NCI-H82 treated with DMSO at 0.1 percent for 48 hours (cell line): ENCODE data around the gene GJB2.
"Not testable (repeated sequence)": the region's sequence is repeated elsewhere in the genome, so short reads cannot be mapped to it uniquely, and the experiment has no call there.

Source experiments
- DNase-seq: peaks from one replicate; lab custom pipeline; 2025; ENCODE audit not compliant: unreplicated experiment; lab: John Stamatoyannopoulos, UW

GJB2 gene

DNA sequence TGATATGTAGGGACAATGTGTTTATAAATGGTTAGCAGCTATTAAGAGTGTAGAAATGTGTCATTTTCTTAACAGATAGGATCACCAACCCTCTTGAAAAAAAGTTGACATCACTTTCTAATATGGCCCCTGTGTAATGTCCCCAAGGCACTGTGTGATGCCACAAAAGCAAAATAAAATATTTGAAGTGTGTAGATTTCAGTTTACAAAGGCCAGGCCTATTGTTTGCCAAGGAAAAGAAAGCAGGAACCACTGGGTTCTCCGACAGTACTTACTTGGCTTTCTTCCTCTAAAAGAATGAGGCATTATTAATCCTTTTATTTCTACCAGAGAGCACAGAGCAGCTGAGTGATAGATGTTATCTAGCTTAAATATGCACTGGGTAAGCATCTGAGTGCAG, 21.4 kb downstream of the GJB2 start:
- DNase-seq, result no peak

DNA sequence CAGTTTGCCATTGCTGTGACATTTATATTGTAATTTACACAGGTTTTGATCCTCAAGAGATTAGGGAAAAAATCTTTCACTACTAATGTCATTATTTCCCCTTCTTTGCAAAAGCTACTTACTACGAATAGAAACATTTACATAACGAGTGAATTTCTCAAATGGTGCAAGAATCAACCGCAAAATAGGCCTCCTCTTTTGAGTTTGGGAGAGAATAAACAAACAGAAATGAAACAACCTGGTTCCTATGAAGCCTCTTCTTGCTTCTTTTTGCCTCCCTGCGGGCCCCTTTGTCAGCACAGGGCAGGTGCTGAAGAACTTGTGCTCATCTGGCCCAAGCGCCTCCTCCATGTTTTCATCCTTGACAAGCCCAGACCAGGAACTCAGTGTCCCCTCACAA, 21.8 kb downstream of the GJB2 start:
- DNase-seq, result no peak

DNA sequence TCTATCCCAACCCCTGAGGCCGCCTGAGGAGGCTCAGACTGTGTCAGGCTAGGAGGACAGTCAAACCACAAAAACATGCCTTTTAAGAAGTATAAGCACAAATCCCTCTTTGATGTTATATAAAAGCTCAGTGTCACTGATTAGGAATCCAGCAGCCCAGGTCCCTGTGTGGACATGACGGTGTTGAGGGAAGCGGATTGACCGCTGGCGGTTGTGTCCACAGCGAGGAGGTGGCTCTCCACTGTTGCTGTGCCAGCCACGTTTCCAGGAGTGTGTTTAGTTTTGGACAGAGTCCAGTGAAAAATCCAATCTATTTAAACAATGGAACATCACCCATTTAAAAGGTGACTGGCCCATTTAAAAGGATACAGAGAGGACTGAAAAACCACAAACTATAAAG, 24.3 kb downstream of the GJB2 start:
- DNase-seq, result no peak

DNA sequence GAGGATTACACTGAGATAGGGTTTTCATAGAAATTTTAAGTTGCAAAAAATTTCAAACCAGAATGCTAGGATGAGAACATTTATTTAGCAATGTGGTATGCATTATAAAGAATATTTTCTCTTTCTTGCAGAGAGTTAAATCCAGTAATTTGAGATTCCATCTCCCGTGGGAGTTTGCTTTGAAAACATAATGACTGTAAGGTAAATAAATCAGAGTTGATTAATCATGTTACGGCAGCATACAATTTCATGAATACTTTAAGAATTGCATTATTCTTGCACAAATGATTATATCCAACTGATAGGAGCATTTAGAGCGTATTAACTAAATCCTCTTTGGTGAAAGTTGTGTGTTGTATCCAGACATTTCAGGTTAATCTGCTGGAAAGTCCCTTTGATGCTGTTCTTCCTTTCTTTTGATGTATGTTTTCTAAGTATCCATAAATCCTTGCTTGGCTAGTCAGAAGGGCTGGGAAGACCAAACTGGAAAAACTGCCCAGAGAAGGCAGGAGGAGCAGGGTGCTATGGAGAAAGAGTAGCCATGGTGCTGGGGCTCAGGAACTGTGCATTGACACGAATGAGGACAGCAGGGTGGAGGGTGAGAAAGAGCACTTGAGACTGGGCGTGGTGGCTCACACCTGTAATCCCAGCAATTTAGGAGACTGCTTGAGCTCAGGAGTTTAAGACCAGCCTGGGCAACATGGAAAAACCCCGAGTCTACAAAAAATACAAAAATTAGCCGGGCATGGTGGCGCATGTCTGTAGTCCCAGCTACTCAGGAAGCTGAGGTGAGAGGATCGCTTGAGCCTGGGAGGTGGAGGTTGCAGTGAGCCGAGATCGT, 27.1 kb downstream of the GJB2 start:
- DNase-seq, result no peak

DNA sequence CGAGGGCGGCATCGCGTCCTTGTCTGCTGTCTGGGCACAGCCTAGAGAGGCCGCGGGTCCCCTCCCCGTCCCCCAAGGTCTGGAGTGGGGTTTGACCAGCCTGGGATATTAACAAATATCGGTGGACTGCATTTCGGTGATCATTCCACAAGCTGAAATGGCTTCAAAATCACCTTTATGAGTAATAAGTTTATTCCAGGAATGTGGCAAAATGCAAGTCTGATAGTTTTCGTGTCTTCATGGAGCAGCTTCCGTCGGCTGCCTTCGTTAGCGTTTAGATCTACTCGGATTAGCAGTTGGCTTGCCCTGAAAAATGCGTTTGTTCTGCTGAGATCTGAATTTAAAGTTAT, 30.8 kb downstream of the GJB2 start:
- DNase-seq, result no peak

DNA sequence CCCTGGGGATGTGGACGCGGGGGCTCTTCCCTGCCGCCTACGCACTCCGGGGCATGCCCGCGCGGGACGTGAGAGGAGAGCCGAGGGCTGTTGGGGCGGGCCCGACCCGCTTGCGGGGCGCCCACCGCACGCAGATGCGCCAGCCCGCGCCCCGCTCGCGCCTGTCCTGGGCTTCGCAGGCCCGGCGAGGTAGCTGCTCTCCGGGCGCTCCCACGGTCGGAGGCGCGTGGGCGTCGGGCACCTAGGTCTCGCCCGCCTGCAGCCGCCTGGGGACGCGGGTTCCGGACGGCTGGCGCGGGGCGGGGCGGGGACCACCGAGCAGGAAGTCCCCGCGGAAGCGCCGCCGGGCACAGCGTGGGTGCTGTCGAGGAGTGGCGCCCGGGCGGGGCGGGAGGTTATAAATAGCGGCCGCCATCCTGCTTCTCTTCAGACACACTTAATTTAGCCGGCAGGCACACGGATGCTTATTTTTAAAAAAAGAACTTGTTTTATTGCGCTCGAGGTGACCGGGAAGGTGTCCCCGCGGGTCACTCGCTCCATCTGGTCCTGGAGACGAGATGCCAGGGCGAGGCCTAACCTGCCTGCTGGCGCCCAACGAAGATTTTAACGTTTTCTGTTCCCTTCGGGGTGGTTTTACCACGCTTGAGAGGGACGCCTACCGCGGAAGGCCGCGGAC, 31.3 kb downstream of the GJB2 start:
- DNase-seq, result no peak

DNA sequence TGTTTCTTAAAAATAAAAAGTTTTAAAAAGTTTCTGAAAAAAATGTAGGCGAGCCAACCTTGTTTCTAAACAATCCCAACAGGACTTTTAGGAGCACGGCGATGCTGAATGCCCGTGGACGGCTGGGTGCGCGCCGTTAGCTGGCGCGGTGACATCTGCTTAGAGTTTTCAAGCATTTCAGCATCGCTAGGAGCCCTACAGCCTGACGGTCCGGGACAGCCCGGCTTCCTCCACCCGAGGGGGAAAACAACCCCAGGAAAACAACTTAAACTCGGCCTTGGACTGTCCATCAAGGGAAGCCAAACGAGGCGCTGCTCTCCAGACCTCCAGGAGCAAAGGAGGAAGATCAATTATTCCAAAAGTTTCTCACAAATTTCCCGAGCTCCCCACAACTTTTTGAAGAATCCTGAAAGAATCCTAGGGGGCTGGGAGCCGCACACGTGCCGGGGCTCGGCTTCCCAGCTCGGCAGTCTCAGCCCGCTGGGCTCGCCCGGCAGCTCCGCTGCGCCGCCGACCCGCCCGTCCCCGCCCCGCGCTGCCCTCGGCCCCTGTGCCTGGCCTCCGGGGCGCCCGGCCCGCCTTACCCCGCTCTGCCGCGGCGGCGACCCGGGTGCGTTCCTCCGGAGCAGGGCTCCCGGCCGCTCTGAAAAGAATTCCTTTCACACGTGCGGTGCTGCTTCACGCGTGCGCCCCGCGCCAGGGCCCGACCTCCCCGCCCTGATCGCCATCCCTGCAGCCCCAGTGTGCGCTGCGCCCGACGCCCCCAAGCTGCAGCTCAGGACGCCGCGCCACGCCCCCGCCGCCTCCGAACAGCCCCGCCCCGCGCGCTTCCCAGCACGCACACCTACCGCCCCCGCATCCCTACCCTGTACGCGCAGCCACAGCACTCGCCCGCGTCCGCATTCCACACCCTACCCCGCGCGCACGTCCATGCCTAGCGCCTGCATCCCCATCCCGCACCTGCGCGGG, 32.1 kb downstream of the GJB2 start, which contains the start of gene GJA3:
Gene GJA3 (minus strand): TSS at position 747 of the 969 bp plus-strand sequence. CDS start 17,764 bp downstream, outside the sequence.
- DNase-seq, result peak; percentile 14

DNA sequence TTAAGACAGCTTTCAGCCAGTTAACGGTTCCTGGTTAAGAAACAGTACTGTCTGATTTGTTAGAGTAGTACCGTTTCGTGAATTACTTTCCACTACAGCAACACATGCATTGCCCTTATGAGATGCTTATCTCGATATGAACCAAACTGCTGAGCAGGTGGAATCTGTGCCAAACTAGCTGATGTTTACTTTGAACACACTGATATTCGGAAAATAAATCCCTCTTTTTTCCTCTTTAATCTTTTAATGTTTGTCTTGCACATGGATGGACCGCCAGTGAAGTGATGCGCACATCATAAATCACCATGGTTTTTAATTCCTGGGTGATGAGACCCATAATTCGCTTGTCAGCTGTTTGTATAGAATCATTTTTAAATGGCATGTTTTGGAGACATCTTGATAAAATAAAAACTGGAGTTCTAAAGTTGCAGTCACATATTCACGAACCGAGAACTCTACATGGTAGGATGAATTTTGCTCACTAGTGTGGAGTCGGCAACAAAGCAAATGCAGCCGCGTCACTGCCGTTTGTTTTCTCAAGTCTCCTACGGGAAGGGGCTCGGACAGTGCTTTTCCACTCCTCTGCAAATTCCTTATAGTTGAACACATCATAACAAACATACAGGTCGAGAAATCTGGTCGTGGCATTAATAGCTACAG, 33.0 kb downstream of the GJB2 start:
- no peak for DNase-seq

DNA sequence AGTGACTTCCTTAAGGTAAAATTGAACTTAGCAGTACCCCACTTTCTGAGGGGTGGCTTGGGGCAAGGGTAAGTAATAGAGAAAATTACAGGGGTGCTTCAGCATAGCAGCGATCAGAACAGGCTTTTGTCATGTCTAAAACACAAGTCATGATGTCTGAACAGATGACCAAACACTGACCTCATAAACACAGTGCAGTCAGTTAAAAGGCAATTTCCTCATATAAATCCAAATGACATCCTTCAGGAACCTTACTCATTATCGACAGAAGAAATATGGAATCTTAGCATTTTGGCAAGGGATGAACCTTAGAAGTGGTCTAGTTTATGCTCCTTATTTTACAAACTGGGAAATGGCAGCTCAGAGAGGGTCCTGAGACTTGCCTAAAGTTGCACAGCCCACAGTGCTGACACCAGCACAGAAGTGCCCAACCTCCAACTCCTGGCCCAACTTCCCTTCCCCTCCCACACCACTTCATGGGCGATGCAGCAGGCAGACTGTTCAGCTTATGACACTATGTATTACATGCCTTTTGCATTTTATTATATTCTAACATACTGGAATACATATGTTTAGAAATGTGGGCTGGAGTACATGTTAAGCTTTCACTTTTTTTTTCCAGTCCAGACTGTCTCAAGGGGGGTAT, 35.5 kb downstream of the GJB2 start:
- DNase-seq, result no peak

DNA sequence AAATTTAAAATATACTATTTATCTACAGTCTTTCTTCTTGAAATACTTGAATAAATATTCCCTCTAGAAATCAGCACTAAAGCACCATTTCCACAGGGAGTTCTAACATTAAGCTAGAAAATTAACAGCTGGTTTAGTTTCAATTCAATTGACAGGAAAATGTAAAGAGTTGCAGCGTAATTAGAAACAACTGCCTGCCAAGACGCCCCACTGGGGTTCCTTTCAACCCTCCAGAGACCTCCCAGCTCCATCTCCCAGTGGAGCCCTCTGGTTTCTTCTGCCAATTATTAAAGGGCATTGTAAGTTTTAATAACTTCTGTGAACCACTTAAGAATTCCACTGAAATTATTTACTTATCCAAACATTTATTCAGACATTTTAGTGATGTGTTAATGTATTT, 36.0 kb downstream of the GJB2 start:
- no peak for DNase-seq

DNA sequence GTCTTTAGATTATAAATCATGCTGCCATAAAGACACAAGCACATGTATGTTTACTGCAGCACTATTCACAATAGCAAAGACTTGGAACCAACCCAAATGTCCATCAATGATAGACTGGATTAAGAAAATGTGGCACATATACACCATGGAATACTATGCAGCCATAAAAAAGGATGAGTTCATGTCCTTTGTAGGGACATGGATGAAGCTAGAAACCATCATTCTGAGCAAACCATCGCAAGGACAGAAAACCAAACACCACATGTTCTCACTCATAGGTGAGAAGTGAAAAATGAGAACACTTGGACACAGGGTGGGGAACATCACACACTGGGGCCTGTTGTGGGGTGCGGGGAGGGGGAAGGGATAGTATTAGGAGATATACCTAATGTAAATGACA, 39.4 kb downstream of the GJB2 start:
- DNase-seq, result not testable (repeated sequence)

DNA sequence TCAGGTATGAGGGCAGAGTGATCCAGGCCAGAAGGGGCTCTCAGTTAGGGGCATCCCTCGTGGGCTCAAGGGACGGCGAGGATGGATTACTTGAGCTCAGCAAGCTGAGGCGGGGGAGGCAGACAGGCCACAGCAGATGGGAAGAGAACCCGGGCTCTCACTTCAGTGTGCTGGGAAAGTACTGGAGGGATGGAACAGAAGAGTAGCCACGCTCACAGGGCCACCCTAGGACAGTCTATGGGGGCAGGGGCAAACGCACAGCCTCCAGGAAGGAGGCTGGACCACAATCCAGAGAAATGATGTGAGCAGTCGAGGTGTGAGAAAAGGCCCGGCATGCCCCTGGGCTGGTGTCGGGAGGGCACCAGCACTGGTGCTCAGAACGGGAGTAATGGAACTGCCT, 41.1 kb downstream of the GJB2 start:
- no peak for DNase-seq

DNA sequence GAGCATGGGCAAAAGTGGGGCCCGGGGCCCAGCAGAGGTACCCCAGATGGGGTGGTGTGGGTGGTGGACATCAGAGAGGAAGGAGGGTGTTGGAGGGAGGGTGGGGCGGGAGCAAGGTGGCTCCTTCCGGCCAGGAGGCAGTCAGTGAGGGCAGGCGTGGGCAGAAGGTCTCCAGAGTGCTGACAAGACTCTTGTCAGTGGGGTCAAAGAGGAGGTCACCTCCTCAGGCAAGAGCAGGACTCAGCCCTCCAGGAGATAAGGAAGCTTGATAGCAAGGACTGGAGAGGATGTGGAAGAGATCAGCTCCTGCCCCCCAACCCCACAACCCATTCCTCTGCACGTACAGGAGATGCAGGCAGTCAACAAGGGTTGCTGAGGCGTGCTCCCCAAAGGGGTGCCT, 41.7 kb downstream of the GJB2 start:
- DNase-seq, result no peak

DNA sequence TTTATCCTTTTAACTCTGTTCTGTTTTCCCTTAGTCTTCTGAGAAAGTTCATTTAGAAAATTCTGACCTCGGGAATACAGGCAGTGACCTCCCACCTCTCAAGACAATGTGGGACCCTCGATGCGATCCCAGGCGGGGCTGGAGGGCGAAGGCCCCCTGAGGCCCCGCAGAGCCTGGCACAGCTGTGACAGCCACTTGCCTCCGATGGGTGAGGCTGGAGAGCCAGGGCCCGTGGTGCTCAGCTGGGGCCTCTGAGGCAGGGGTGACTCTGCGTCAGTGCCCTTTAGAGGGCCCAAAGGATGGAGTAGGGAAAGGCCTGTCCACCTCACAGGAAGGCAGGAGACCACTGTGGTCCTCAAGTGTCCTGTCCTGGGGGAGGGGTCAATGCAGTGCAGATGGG, 42.2 kb downstream of the GJB2 start:
- DNase-seq, result no peak

DNA sequence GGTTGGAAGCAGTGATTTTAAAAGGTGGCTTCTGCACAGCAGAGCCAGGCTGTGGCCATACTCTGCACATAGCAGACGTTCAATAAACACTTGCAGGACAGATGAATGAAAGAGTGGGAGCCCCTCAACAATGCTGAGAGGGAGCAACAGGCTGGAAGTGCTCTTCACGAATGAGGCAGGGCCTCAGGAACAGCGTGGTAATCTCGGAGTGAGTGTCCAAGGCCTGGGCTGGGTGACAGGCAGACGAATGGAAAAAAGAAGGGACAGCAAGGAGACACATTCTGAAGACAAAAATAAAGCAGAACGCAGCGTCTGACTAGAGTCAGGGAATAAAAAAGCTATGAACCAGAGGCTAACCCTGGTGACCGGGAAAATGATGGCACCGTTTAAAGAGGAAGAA, 43.0 kb downstream of the GJB2 start:
- no peak for DNase-seq

DNA sequence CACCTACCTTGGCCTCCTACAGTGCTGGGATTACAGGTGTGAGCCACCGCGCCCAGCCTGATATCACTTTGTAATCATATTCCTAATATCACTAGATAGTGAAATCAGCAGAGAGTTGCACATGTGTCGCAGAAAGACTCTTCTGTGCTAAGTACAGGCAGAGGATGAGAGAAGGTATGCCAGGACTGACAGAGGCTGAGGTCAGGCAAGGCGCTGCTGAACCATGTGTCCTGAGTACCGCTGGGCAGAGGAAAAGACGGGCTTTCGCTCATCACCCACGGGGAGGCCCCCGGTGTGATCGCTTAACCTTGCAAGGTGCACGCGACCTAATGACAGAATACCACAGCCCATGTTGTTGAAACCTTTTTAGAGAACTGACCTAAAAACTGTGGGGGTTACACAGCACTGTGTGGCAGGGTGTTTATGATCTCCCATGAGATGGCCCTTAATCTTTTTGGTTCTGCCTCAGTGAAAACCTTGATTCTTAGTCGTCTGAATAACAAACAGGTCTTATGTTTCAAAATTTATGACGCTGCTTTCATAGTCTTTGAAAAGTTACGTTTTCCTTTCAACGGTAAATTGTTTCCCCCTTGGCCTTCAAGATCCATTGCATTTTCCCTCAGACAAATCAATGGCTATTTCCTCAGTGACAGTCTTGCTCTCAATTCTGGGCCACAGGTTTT, 44.1 kb downstream of the GJB2 start:
- DNase-seq, result no peak

DNA sequence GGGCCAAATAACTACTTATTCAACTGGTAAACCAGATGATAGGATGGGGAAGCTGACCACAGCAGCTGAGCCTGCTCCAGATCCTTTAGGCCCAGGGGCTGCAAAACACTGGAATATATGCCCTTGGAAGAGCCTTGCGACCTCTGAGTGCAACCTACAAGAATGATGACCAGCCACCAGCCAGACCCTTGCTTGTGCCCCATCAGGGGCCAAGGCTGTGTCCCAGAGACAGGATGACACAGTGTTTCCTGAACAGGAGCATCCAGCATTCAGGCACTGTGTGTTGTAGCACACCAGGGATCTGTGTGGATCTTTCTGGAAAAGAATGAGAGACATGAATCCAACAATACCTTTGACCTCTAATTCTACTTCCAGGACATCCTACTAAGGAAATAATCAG, 46.4 kb downstream of the GJB2 start:
- DNase-seq, result no peak

DNA sequence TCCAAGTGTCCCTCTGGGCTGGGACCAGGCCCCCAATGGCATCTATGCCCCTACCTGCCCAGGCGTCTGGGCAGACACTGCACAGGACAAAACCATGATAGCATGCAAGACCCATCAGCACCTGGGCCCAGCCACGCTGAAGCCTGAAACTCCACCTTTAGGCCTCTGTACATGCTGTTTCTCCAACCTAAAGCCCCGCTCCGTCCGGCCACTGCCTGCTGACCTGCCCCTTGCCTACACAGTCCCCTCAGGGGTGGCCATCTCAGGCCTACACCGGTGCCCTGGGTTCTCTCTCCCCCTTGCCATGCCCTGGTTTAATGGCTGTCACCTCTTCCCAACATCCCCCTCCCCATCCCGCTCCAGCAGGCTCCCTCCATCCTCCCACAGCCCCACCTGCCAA, 47.2 kb downstream of the GJB2 start:
- no peak for DNase-seq

DNA sequence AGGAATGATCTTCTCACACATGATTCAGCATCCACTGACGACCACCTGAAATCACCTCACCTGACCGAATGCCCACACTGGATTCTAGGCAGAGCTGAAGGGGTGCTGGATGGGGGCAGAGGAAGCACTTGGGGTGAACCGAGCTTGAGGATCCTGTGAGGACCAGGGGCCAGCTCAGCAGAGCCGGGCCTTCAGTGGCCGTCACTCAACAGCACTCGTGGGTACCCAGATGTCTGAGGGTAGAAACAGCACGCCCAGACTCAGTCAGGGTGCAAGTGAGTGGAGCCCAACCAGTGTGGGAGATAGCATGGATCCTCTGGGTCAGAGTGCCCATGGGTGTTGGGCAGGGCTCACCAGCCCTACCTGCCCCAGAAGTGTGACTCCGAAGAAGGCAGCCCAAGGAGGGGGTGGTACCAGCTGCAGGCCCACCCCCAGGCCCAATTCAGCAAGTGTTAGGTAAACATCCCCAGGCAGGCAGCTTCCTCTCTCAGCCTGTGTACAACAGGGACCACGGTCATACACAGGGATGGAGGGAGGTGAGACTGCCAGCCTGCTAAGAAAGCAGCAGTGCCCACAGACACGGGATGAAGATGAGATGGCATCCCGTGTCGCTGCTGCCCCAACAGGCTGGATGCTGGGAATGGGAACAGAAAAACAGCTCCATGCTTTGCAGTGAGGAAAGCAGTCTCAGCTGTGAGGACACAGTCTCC, 48.4 kb downstream of the GJB2 start:
- no peak for DNase-seq
